HepG2 (cell line): Measurements from ENCODE around the gene MYO16. TPM values are rescaled to one million over a fixed set of nuclear protein-coding genes. Genes with fewer than 3 reads are reported as not detected.

Experiments
- ATAC-seq: fragments of 200-7000 bp; cut with Tn5 transposase; 3 replicates; pipeline ENCODE4 v1.9.1; 2020; ENCODE audit warnings: mild to moderate bottlenecking, moderate library complexity
- BruUV-seq: library from RNA; stranded (reverse); fragments of 400-500 nt; replicated peaks from 2 replicates; lab custom pipeline; 2021; lab: Mats Ljungman, UMichigan
- CTCF ChIA-PET: fragments of 300-600 bp; formaldehyde crosslinking; extraction: SDS; loops from one replicate; lab custom pipeline; 2021; ENCODE audit warnings: low total read pairs, inconsistent platforms, low intra/inter-chr PET ratio; lab: Yijun Ruan, JAX
- POLR2A ChIA-PET: fragments of 350-600 bp; sonication (Branson Sonifier 250); formaldehyde crosslinking; loops from one replicate; lab custom pipeline; 2020; ENCODE audit warnings: antibody characterized with exemption, inconsistent platforms; lab: Yijun Ruan, JAX
- DNase-seq: peaks from one replicate; pipeline ENCODE4 v3.0.0-alpha.2; 2015; ENCODE audit warnings: low spot score
- FAIRE-seq: peaks from 3 replicates; lab custom pipeline; 2011; peaks lifted over from hg19 to GRCh38; lab: Jason Lieb, UNC
- H2AFZ ChIP-seq: one replicate; pipeline ENCODE4 v1.6.1; 2011; ENCODE audit warnings: low read length, inconsistent platforms
- H3K27ac ChIP-seq: fragments of 300-600 bp; 3 replicates; pipeline ENCODE4 v1.8.0; 2011; ENCODE audit warnings: mixed run types, mild to moderate bottlenecking, mixed read lengths, low read length, inconsistent platforms; ENCODE audit not compliant: insufficient read depth; ENCODE audit errors: extremely low read length
- H3K27me3 ChIP-seq, 2 experiments: fragments of 200-600 bp in 1 of 2; 2 replicates in 1 of 2; 3 replicates in 1 of 2; pipeline versions ENCODE4 v1.6.0 to v1.8.0; 2011; ENCODE audit warnings: low read length in 2 of 2, mild to moderate bottlenecking in 2 of 2, moderate library complexity in 2 of 2, inconsistent platforms in 1 of 2; ENCODE audit not compliant: insufficient read depth in 2 of 2, control insufficient read depth in 1 of 2
- H3K36me3 ChIP-seq, 2 experiments: fragments of 200-600 bp in 1 of 2; replicated peaks in 1 of 2; 2 replicates in 1 of 2; 3 replicates in 1 of 2; pipeline versions ENCODE4 v1.5.1 to v1.8.0; 2011; ENCODE audit warnings: low read length in 2 of 2, inconsistent platforms in 1 of 2; ENCODE audit not compliant: insufficient read depth in 2 of 2, control insufficient read depth in 1 of 2
- H3K4me1 ChIP-seq: 2 replicates; pipeline ENCODE4 v1.5.1; 2012; ENCODE audit warnings: low read length, inconsistent platforms; ENCODE audit not compliant: insufficient read depth
- H3K4me2 ChIP-seq: 2 replicates; pipeline ENCODE4 v1.6.0; 2011; ENCODE audit warnings: low read depth, low read length, inconsistent platforms
- H3K4me3 ChIP-seq, 3 experiments: fragments of 200-600 bp in 1 of 3; sonication (generic), shearing (Covaris generic) in 1 of 3; replicated peaks in 1 of 3; 2 replicates each; pipeline ENCODE4 v1.5.1; 2011 to 2016; ENCODE audit warnings: low read length in 3 of 3, inconsistent platforms in 2 of 3, low read depth in 2 of 3, mild to moderate bottlenecking in 2 of 3, control low read depth in 1 of 3, mixed read lengths in 1 of 3; ENCODE audit not compliant: insufficient read depth in 1 of 3
- H3K79me2 ChIP-seq: one replicate; pipeline ENCODE4 v1.6.1; 2011; ENCODE audit warnings: low read length, inconsistent platforms; ENCODE audit not compliant: insufficient read depth
- H3K9ac ChIP-seq: 2 replicates; pipeline ENCODE4 v1.6.0; 2011; ENCODE audit warnings: mild to moderate bottlenecking, low read depth, low read length, inconsistent platforms; ENCODE audit not compliant: insufficient read depth
- H3K9me3 ChIP-seq: 2 replicates; pipeline ENCODE4 v1.5.1; 2012; ENCODE audit warnings: mild to moderate bottlenecking, low read length
- H4K20me1 ChIP-seq: 2 replicates; pipeline ENCODE4 v1.6.0; 2011; ENCODE audit warnings: inconsistent platforms, mild to moderate bottlenecking, low read length, moderate library complexity; ENCODE audit not compliant: insufficient read depth
- ATF1 ChIP-seq: IDR thresholded peaks from 2 replicates; pipeline ENCODE4 v1.6.1; 2016; ENCODE audit warnings: mild to moderate bottlenecking, control low read depth
- KDM5B ChIP-seq: sonication (generic); formaldehyde crosslinking; IDR thresholded peaks from 2 replicates; pipeline ENCODE4 v1.4.0; 2020; ENCODE audit warnings: missing genetic modification reagents, mild to moderate bottlenecking, borderline replicate concordance
- KLF9 ChIP-seq: IDR thresholded peaks from 2 replicates; pipeline ENCODE4 v1.6.1; 2016; ENCODE audit warnings: low read depth
- NBN ChIP-seq: fragments of 450-650 bp; conservative IDR thresholded peaks from 2 replicates; pipeline ENCODE4 v1.6.1; 2017
- NCOA5 ChIP-seq: sonication (generic); formaldehyde crosslinking; IDR thresholded peaks from 2 replicates; pipeline ENCODE4 v1.4.0; 2020; ENCODE audit warnings: missing genetic modification reagents
- XBP1 ChIP-seq: sonication (generic); formaldehyde crosslinking; IDR thresholded peaks from 2 replicates; pipeline ENCODE4 v1.5.0; 2020; ENCODE audit warnings: missing genetic modification reagents
- YY1 ChIP-seq: IDR thresholded peaks from 2 replicates; pipeline ENCODE4 v1.6.1; 2011; ENCODE audit warnings: low read length, low read depth, moderate library complexity, mild to moderate bottlenecking; ENCODE audit not compliant: insufficient read depth, insufficient replicate concordance
- ZNF224 ChIP-seq: sonication (generic); formaldehyde crosslinking; IDR thresholded peaks from 2 replicates; pipeline ENCODE4 v1.5.0; 2020; ENCODE audit warnings: mild to moderate bottlenecking, missing genetic modification reagents
- ZNF383 ChIP-seq: sonication (generic); formaldehyde crosslinking; IDR thresholded peaks from 2 replicates; pipeline ENCODE4 v1.4.0; 2020; ENCODE audit warnings: missing genetic modification reagents, mild to moderate bottlenecking, borderline replicate concordance
- ZNF660 ChIP-seq: sonication (generic); formaldehyde crosslinking; IDR thresholded peaks from 2 replicates; pipeline ENCODE4 v1.5.1; 2020; ENCODE audit warnings: mild to moderate bottlenecking, low read depth, missing genetic modification reagents, borderline replicate concordance
- ZNF879 ChIP-seq: sonication (generic); formaldehyde crosslinking; IDR thresholded peaks from 2 replicates; pipeline ENCODE4 v1.8.1; 2023; ENCODE audit warnings: missing genetic modification reagents
- in situ Hi-C: cut with HindIII; loops from 2 replicates; pipeline ENCODE4 v1.10.0; 2017; ENCODE audit warnings: low pct_unique_long_range_greater_than_20kb; ENCODE audit not compliant: extremely low pct_ligation_motif_present
- intact Hi-C: fragments of 100-400 bp; cut with micrococcal nuclease; formaldehyde crosslinking; loops from one replicate; pipeline ENCODE4 v1.10.0; 2022; ENCODE audit not compliant: unreplicated experiment
- polyA plus RNA-seq, 8 experiments: library from polyadenylated mRNA; depleted of rRNA in 3 of 8; stranded (reverse) in 7 of 8; unstranded in 1 of 8; fragments of >200 nt; fragmentation: Illumina TruSeq in 4 of 8; extraction: Trizol in 4 of 8; gene quantifications; 2 replicates each; pipeline versions ENCODE4 v1.2.1 to v1.2.3, GENCODE V29; 2011 to 2016; ENCODE audit warnings: low read depth in 4 of 8, missing spikeins in 1 of 8, mixed read lengths in 1 of 8; ENCODE audit not compliant: insufficient read depth in 1 of 8
- total RNA-seq, 5 experiments: library from RNA; depleted of rRNA; stranded (reverse); fragments of >200 nt; fragmentation: Illumina TruSeq; extraction: Trizol; gene quantifications; 2 replicates each; pipeline ENCODE4 v1.2.3, GENCODE V29; 2016; ENCODE audit warnings: low read depth in 1 of 5
- TF ChIP-seq, protein P1 (sequence below): sonication (generic); formaldehyde crosslinking; IDR thresholded peaks from 2 replicates; pipeline ENCODE4 v1.5.0; 2020; ENCODE audit warnings: missing genetic modification reagents

Gene MYO16
- total and polyA plus RNA-seq, 2 of the 13 experiments (the other 11 are each of a cell fraction or from before 2014, with no cell fraction given), result not detected

DNA sequence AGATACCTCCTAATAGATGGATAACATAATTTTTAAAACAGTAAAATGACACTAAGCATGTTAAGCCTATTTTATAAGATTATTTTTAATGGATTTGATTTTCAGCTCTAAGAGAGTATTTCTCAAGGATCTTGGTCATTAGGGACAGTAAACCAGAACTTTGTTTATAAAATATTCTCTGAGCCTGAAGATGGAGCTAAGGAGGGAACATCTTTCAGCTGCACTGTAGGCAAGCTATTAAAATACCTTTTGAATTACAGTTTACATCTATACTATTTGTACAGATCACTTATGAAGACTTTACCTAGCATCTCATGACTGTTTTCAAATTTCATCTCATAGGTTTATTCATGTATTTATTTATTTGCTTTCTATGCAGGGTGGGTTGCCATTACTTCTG, 345.3 kb downstream of the MYO16 start:
- no peak overlapping the region for H3K4me2 ChIP-seq
- no peak overlapping the region for H3K4me3 ChIP-seq
- no peaks in the 10 kb centered on the region for H4K20me1 ChIP-seq
- ChIA-PET CTCF (no interaction called here), POLR2A (no interaction called here)
- no peak overlapping the region for H3K27ac ChIP-seq
- in situ Hi-C loops (loop anchor here (25.0 kb wide), 2 partner anchors 813 to 1438 kb away; partner anchors contain the start of gene IRS2), intact Hi-C loops (no loop called here)
- H3K9ac ChIP-seq, result no peak overlapping the region
- DNase-seq, result no peak
- H3K4me1 ChIP-seq, result no peaks in the 10 kb centered on the region
- ATAC-seq, result no peak
- H3K9me3 ChIP-seq, result no peaks in the 10 kb centered on the region
- H2AFZ ChIP-seq, result no peak overlapping the region
- no peak for TF ChIP-seq ZNF660
- TF ChIP-seq ATF1 (CRISPR knock-in tag), result no peak
- TF ChIP-seq, protein P1, sequence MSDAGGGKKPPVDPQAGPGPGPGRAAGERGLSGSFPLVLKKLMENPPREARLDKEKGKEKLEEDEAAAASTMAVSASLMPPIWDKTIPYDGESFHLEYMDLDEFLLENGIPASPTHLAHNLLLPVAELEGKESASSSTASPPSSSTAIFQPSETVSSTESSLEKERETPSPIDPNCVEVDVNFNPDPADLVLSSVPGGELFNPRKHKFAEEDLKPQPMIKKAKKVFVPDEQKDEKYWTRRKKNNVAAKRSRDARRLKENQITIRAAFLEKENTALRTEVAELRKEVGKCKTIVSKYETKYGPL, result no peak
- TF ChIP-seq NBN, result no peak
- TF ChIP-seq NCOA5 (CRISPR knock-in tag), result no peak
- TF ChIP-seq KDM5B (CRISPR knock-in tag), result no peak
- no peak for TF ChIP-seq ZNF879 (CRISPR knock-in tag)
- TF ChIP-seq ZNF224 (CRISPR knock-in tag), result no peak
- TF ChIP-seq KLF9, result no peak
- TF ChIP-seq XBP1 (CRISPR knock-in tag), result no peak
- TF ChIP-seq ZNF383 (CRISPR knock-in tag), result no peak
- TF ChIP-seq YY1, result no peak
- no peaks in the 10 kb centered on the region for H3K79me2 ChIP-seq
- no peaks in the 10 kb centered on the region for H3K36me3 ChIP-seq
- no TSS peak for BruUV-seq
- no peaks in the 10 kb centered on the region for H3K27me3 ChIP-seq
- no peak for FAIRE-seq
